H9 (cell line): ENCODE results near the gene RAET1G. TPM values are rescaled to one million over a fixed set of nuclear protein-coding genes. Genes with fewer than 3 reads are reported as not detected.
"Not testable (repeated sequence)": the region's sequence is repeated elsewhere in the genome, so short reads cannot be mapped to it uniquely, and the experiment has no call there.

Experiments used
- DNase-seq: peaks from one replicate; pipeline ENCODE4 v3.0.0-alpha.2; 2017
- H2AFZ ChIP-seq: one replicate; pipeline ENCODE4 v1.6.1; 2013; ENCODE audit warnings: mild to moderate bottlenecking, low read length, control low read depth, moderate library complexity
- H2AK5ac ChIP-seq: 2 replicates; pipeline ENCODE4 v1.6.1; 2013; ENCODE audit warnings: low read length, control low read depth, mixed read lengths; ENCODE audit not compliant: insufficient read length
- H2BK120ac ChIP-seq: one replicate; pipeline ENCODE4 v1.6.1; 2013; ENCODE audit warnings: low read depth, mild to moderate bottlenecking, low read length, control low read depth, inconsistent platforms; ENCODE audit not compliant: poor library complexity, severe bottlenecking
- H2BK12ac ChIP-seq: 2 replicates; pipeline ENCODE4 v1.6.1; 2013; ENCODE audit warnings: low read length, control low read depth, mixed read lengths, low read depth; ENCODE audit not compliant: insufficient read length
- H2BK15ac ChIP-seq: 2 replicates; pipeline ENCODE4 v1.6.1; 2013; ENCODE audit warnings: low read depth, low read length, control low read depth
- H2BK20ac ChIP-seq: one replicate; pipeline ENCODE4 v1.6.1; 2013; ENCODE audit warnings: low read depth, mild to moderate bottlenecking, low read length, control low read depth, inconsistent platforms; ENCODE audit not compliant: poor library complexity, severe bottlenecking
- H2BK5ac ChIP-seq: 2 replicates; pipeline ENCODE4 v1.6.1; 2013; ENCODE audit warnings: low read length, control low read depth, mixed read lengths; ENCODE audit not compliant: insufficient read length
- H3K14ac ChIP-seq: 2 replicates; pipeline ENCODE4 v1.6.1; 2013; ENCODE audit warnings: low read length, control low read depth; ENCODE audit not compliant: insufficient read depth
- H3K18ac ChIP-seq: 2 replicates; pipeline ENCODE4 v1.6.1; 2013; ENCODE audit warnings: low read depth, mild to moderate bottlenecking, mixed read lengths, low read length, control low read depth; ENCODE audit not compliant: insufficient read length
- H3K23ac ChIP-seq: 2 replicates; pipeline ENCODE4 v1.6.1; 2013; ENCODE audit warnings: low read length, control low read depth, mixed read lengths, low read depth; ENCODE audit not compliant: insufficient read length
- H3K23me2 ChIP-seq: 2 replicates; pipeline ENCODE4 v1.6.1; 2013; ENCODE audit warnings: low read depth, mild to moderate bottlenecking, mixed read lengths, low read length, control low read depth; ENCODE audit not compliant: insufficient read length, poor library complexity, severe bottlenecking
- H3K27ac ChIP-seq: 2 replicates; pipeline ENCODE4 v1.5.1; 2013; ENCODE audit warnings: low read length, control low read depth, mixed read lengths, low read depth; ENCODE audit not compliant: insufficient read length
- H3K27me3 ChIP-seq: 2 replicates; pipeline ENCODE4 v1.6.1; 2013; ENCODE audit warnings: low read length, control low read depth, inconsistent platforms; ENCODE audit not compliant: insufficient read depth
- H3K4ac ChIP-seq: 2 replicates; pipeline ENCODE4 v1.6.1; 2013; ENCODE audit warnings: low read depth, mild to moderate bottlenecking, control low read depth, inconsistent platforms, low read length, moderate library complexity
- H3K4me1 ChIP-seq: 2 replicates; pipeline ENCODE4 v1.6.1; 2013; ENCODE audit warnings: low read length, control low read depth, inconsistent platforms; ENCODE audit not compliant: insufficient read depth
- H3K4me2 ChIP-seq: 2 replicates; pipeline ENCODE4 v1.6.1; 2013; ENCODE audit warnings: low read length, control low read depth, mixed read lengths; ENCODE audit not compliant: insufficient read length, insufficient read depth
- H3K56ac ChIP-seq: 2 replicates; pipeline ENCODE4 v1.6.1; 2013; ENCODE audit warnings: low read depth, mild to moderate bottlenecking, mixed read lengths, low read length, control low read depth; ENCODE audit not compliant: insufficient read length
- H3K79me1 ChIP-seq: 2 replicates; pipeline ENCODE4 v1.6.1; 2013; ENCODE audit warnings: low read depth, mild to moderate bottlenecking, moderate library complexity, low read length, control low read depth, inconsistent platforms; ENCODE audit not compliant: insufficient read depth, poor library complexity, severe bottlenecking
- H3K79me2 ChIP-seq: 2 replicates; pipeline ENCODE4 v1.6.1; 2013; ENCODE audit warnings: low read length, control low read depth, inconsistent platforms; ENCODE audit not compliant: insufficient read depth
- H3K9ac ChIP-seq: 2 replicates; pipeline ENCODE4 v1.6.1; 2013; ENCODE audit warnings: low read length, control low read depth, mixed read lengths; ENCODE audit not compliant: insufficient read length; ENCODE audit errors: extremely low read depth
- H3K9me3 ChIP-seq: one replicate; pipeline ENCODE4 v1.6.1; 2013; ENCODE audit warnings: low read depth, low read length, inconsistent platforms; ENCODE audit not compliant: control insufficient read depth
- H3T11ph ChIP-seq: one replicate; pipeline ENCODE4 v1.6.1; 2013; ENCODE audit warnings: mild to moderate bottlenecking, low read length, control low read depth, inconsistent platforms
- H4K20me1 ChIP-seq: one replicate; pipeline ENCODE4 v1.6.1; 2013; ENCODE audit not compliant: control insufficient read depth, insufficient read length, insufficient read depth
- H4K5ac ChIP-seq: 2 replicates; pipeline ENCODE4 v1.6.1; 2013; ENCODE audit warnings: low read depth, mild to moderate bottlenecking, mixed read lengths, low read length, control low read depth; ENCODE audit not compliant: insufficient read length
- H4K8ac ChIP-seq: replicated peaks from 2 replicates; pipeline ENCODE4 v1.6.1; 2013; ENCODE audit warnings: low read length, control low read depth, mixed read lengths, low read depth; ENCODE audit not compliant: insufficient read length
- H4K91ac ChIP-seq: 2 replicates; pipeline ENCODE4 v1.6.1; 2013; ENCODE audit warnings: low read depth, mild to moderate bottlenecking, moderate library complexity, mixed read lengths, low read length, control low read depth; ENCODE audit not compliant: insufficient read length
- H3K27ac Mint-ChIP-seq, 3 experiments: 2 replicates in 2 of 3; 3 replicates in 1 of 3; pipeline ENCODE4 v1.8.0; 2020 to 2021; ENCODE audit warnings: mixed read lengths in 3 of 3, mild to moderate bottlenecking in 1 of 3, moderate library complexity in 1 of 3
- H3K27me3 Mint-ChIP-seq: 2 replicates; pipeline ENCODE4 v1.8.0; 2021; ENCODE audit warnings: low read depth, mild to moderate bottlenecking, moderate library complexity, mixed read lengths
- H3K36me3 Mint-ChIP-seq, 3 experiments: 2 replicates in 2 of 3; 3 replicates in 1 of 3; pipeline ENCODE4 v1.8.0; 2020 to 2021; ENCODE audit warnings: low read depth in 3 of 3, mixed read lengths in 3 of 3; ENCODE audit not compliant: insufficient read depth in 1 of 3
- H3K4me1 Mint-ChIP-seq, 2 experiments: 2 replicates each; pipeline ENCODE4 v1.8.0; 2020; ENCODE audit warnings: mixed read lengths in 2 of 2
- H3K4me3 Mint-ChIP-seq, 2 experiments: 2 replicates in 1 of 2; 3 replicates in 1 of 2; pipeline ENCODE4 v1.8.0; 2020 to 2021; ENCODE audit warnings: mild to moderate bottlenecking in 2 of 2, mixed read lengths in 2 of 2, moderate library complexity in 1 of 2
- H3K9me3 Mint-ChIP-seq, 2 experiments: 2 replicates in 1 of 2; 3 replicates in 1 of 2; pipeline ENCODE4 v1.8.0; 2020; ENCODE audit warnings: mild to moderate bottlenecking in 2 of 2, mixed read lengths in 2 of 2, moderate library complexity in 1 of 2
- WGBS: extraction: QIAGEN DNeasy Blood & Tissue Kit; methylation state at CpG from one replicate; pipeline ENCODE4 v1.1.7; 2013; ENCODE audit warnings: missing lambda C conversion rate, low lambda C conversion rate, mixed read lengths; ENCODE audit not compliant: insufficient read length; ENCODE audit errors: extremely low coverage; 5-methylcytosine and 5-hydroxymethylcytosine counted together
- total RNA-seq: library from RNA; stranded (reverse); gene quantifications from 2 replicates; pipeline ENCODE4 v1.2.1, GENCODE V29; 2021
- TF ChIP-seq, protein P1 (sequence below): fragments of 200-600 bp; sonication (generic); conservative IDR thresholded peaks from 3 replicates; pipeline ENCODE4 v1.8.0; 2021; ENCODE audit warnings: antibody characterized with exemption, mild to moderate bottlenecking

Gene RAET1G
- total RNA-seq, 1 experiment from 2014 or later, result not detected

DNA sequence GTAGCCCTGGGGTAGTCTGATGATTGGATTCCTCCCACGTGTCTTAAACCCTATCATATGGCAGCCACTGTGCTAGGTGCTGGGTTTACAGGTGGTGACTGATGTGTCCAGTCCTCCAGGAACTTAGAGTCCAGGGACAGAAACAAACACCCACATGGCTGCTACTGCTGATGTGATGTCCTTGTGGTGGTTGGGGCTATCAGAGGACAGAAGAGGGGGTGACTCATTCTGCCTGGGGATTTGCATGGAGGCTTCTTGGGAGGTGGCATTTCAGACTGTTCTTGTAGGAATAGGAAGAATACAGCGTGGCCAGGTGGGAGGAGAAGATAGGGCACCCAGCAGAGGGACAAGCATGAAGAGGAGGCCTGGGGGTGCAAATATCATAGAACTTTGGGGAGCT, 9.8 kb downstream of the RAET1G start:
- no peaks in the 10 kb centered on the region for H3K4me1 ChIP-seq

DNA sequence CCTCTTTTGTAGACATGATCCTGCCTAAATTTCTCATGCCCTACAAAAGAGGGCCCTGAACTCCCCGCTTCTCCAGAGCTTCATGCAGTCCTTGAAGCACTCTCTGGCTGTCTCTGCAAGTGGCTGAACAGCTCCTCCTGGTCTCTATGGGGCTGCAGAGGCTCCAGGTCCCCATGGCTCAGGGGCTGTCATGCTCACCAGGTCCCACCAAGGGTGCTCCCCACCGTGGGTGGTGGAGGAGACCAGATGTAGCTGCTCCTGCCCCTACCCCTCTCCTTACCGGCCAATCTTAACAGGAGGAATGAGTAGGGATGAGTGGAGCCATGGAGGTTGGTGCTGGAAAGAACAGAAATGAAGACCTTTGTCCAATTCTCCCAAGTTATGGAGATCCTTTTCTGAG, 10.2 kb downstream of the RAET1G start:
- not testable (repeated sequence) for H2AK5ac ChIP-seq, H3K27ac ChIP-seq, H4K8ac ChIP-seq, H3K79me2 ChIP-seq, H3K9me3 ChIP-seq, H3K4me3 Mint-ChIP-seq, H3K27ac Mint-ChIP-seq, H3K23me2 ChIP-seq, H3K4me1 ChIP-seq, H2BK12ac ChIP-seq, H3K4me2 ChIP-seq, H2AFZ ChIP-seq, H4K20me1 ChIP-seq, H3K18ac ChIP-seq, H3K56ac ChIP-seq, H2BK20ac ChIP-seq, H3K9ac ChIP-seq, H4K91ac ChIP-seq, H4K5ac ChIP-seq, H2BK15ac ChIP-seq, H3T11ph ChIP-seq, H3K14ac ChIP-seq, H2BK5ac ChIP-seq, H3K4me1 Mint-ChIP-seq, H3K79me1 ChIP-seq, H3K23ac ChIP-seq, H3K27me3 ChIP-seq, H3K4ac ChIP-seq, H2BK120ac ChIP-seq, DNase-seq, H3K36me3 Mint-ChIP-seq
- H3K27me3 Mint-ChIP-seq, result peaks cover 51% of the 10 kb centered on the region
- no CpG with 5 or more reads among the region's 3 CpGs for WGBS
- peaks cover 26 to 28% of the 10 kb centered on the region in 2 experiments for H3K9me3 Mint-ChIP-seq

More for the DNA sequence above, 9.8 kb downstream of the RAET1G start:
- H3K4me1 Mint-ChIP-seq, result no peaks in the 10 kb centered on the region
- no peaks in the 10 kb centered on the region; the same call in 1 of the 2 replicates for H3K27me3 ChIP-seq
- no peak overlapping the region for H2BK15ac ChIP-seq
- H4K5ac ChIP-seq, result no peak overlapping the region
- TF ChIP-seq, protein P1, sequence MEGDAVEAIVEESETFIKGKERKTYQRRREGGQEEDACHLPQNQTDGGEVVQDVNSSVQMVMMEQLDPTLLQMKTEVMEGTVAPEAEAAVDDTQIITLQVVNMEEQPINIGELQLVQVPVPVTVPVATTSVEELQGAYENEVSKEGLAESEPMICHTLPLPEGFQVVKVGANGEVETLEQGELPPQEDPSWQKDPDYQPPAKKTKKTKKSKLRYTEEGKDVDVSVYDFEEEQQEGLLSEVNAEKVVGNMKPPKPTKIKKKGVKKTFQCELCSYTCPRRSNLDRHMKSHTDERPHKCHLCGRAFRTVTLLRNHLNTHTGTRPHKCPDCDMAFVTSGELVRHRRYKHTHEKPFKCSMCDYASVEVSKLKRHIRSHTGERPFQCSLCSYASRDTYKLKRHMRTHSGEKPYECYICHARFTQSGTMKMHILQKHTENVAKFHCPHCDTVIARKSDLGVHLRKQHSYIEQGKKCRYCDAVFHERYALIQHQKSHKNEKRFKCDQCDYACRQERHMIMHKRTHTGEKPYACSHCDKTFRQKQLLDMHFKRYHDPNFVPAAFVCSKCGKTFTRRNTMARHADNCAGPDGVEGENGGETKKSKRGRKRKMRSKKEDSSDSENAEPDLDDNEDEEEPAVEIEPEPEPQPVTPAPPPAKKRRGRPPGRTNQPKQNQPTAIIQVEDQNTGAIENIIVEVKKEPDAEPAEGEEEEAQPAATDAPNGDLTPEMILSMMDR, result no peak
- H2BK20ac ChIP-seq, result no peak overlapping the region
- no peak overlapping the region for H3K27ac ChIP-seq
- H3K9me3 Mint-ChIP-seq, result peaks cover 22 to 24% of the 10 kb centered on the region in 2 experiments
- WGBS, result no CpG with 5 or more reads among the region's 2 CpGs
- H3K56ac ChIP-seq, result no peak overlapping the region
- no peak overlapping the region for H3K4me2 ChIP-seq
- peaks cover 51% of the 10 kb centered on the region for H3K27me3 Mint-ChIP-seq
- H2BK120ac ChIP-seq, result no peak overlapping the region
- no peak overlapping the region for H2AK5ac ChIP-seq
- H4K20me1 ChIP-seq, result peaks cover 2% of the 10 kb centered on the region
- H3K9me3 ChIP-seq, result no peaks in the 10 kb centered on the region
- no peak overlapping the region for H2AFZ ChIP-seq
- H3K14ac ChIP-seq, result no peak overlapping the region
- no peak for DNase-seq
- H3K27ac Mint-ChIP-seq, result no peak overlapping the region
- H3K36me3 Mint-ChIP-seq, result peaks cover 1 to 2% (median 2%) of the 10 kb centered on the region in 3 experiments; a peak in 4 of 7 replicates
- H3K4me3 Mint-ChIP-seq, result no peak overlapping the region
- H4K8ac ChIP-seq, result no peak overlapping the region
- no peak overlapping the region for H3K4ac ChIP-seq
- no peak overlapping the region for H3T11ph ChIP-seq
- no peak overlapping the region for H2BK5ac ChIP-seq
- H4K91ac ChIP-seq, result no peak overlapping the region
- H3K23me2 ChIP-seq, result no peaks in the 10 kb centered on the region
- no peak overlapping the region for H3K23ac ChIP-seq
- H3K79me1 ChIP-seq, result no peaks in the 10 kb centered on the region
- no peak overlapping the region for H2BK12ac ChIP-seq
- H3K18ac ChIP-seq, result no peak overlapping the region
- no peaks in the 10 kb centered on the region for H3K79me2 ChIP-seq
- no peak overlapping the region for H3K9ac ChIP-seq
